IPS-18c (cell line): ENCODE measurements around the gene CH25H.
"Not testable (repeated sequence)": the region's sequence is repeated elsewhere in the genome, so short reads cannot be mapped to it uniquely, and the experiment has no call there.

Experiments
- H3K4me3 ChIP-seq: 2 replicates; pipeline ENCODE4 v1.7.0; 2013; ENCODE audit warnings: low read depth, mild to moderate bottlenecking, low read length, moderate library complexity; ENCODE audit not compliant: insufficient read depth
- H3K9me3 ChIP-seq: one replicate; pipeline ENCODE4 v1.6.1; 2013; ENCODE audit warnings: mild to moderate bottlenecking, low read length, moderate library complexity; ENCODE audit not compliant: control insufficient read depth, insufficient read depth

The CH25H gene

GRCh38 chr10:89209718-89210117 is 2.6 kb upstream of the CH25H start:
- H3K9me3 ChIP-seq: no peaks in the 10 kb centered on the region
- H3K4me3 ChIP-seq: no peak overlapping the region

- H3K4me3 ChIP-seq: peak overlapping the region; percentile 55
- no peaks in the 10 kb centered on the region for H3K9me3 ChIP-seq
These were observed 859 bp upstream of the CH25H start for GRCh38 chr10:89207801-89208551.

GRCh38 chr10:89206402-89207180 is 526 bp downstream of the CH25H start:
- Histone ChIP-seq H3K9me3 (no peaks in the 10 kb centered on the region), H3K4me3 (peak overlapping the region; percentile 55)

GRCh38 chr10:89204621-89205185 is 2.4 kb downstream of the CH25H start:
- Histone ChIP-seq H3K4me3 (no peak overlapping the region), H3K9me3 (no peaks in the 10 kb centered on the region)

- no peaks in the 10 kb centered on the region for H3K9me3 ChIP-seq
These were observed 3.9 kb downstream of the CH25H start for GRCh38 chr10:89203237-89203636.

GRCh38 chr10:89202033-89202425 is 5.1 kb downstream of the CH25H start:
- Histone ChIP-seq H3K9me3 (no peaks in the 10 kb centered on the region), H3K4me3 (no peak overlapping the region)

More at GRCh38 chr10:89203237-89203636, 3.9 kb downstream of the CH25H start:
- H3K4me3 ChIP-seq: no peak overlapping the region

- H3K9me3 ChIP-seq: no peaks in the 10 kb centered on the region
These were observed 5.6 kb downstream of the CH25H start for GRCh38 chr10:89201345-89202032.

GRCh38 chr10:89197473-89197872 is 9.6 kb downstream of the CH25H start:
- no peak overlapping the region for H3K4me3 ChIP-seq
- no peaks in the 10 kb centered on the region for H3K9me3 ChIP-seq

More at GRCh38 chr10:89201345-89202032, 5.6 kb downstream of the CH25H start:
- no peak overlapping the region for H3K4me3 ChIP-seq

- H3K4me3 ChIP-seq, H3K9me3 ChIP-seq: not testable (repeated sequence)
These were observed 15.8 kb downstream of the CH25H start for GRCh38 chr10:89191301-89191700.

GRCh38 chr10:89189211-89189734 is 17.8 kb downstream of the CH25H start:
- no peaks in the 10 kb centered on the region for H3K9me3 ChIP-seq
- no peak overlapping the region for H3K4me3 ChIP-seq

- no peaks in the 10 kb centered on the region for H3K9me3 ChIP-seq
- no peak overlapping the region for H3K4me3 ChIP-seq
These were observed 21.5 kb downstream of the CH25H start for GRCh38 chr10:89185658-89186057.

GRCh38 chr10:89184638-89185037 is 22.5 kb downstream of the CH25H start:
- Histone ChIP-seq H3K9me3 (no peaks in the 10 kb centered on the region), H3K4me3 (no peak overlapping the region)

GRCh38 chr10:89183571-89183970 is 23.5 kb downstream of the CH25H start:
- H3K9me3 ChIP-seq: no peaks in the 10 kb centered on the region
- no peak overlapping the region for H3K4me3 ChIP-seq

GRCh38 chr10:89182894-89183293 is 24.2 kb downstream of the CH25H start:
- Histone ChIP-seq H3K4me3 (no peak overlapping the region), H3K9me3 (no peaks in the 10 kb centered on the region)

GRCh38 chr10:89175816-89176215 is 31.3 kb downstream of the CH25H start:
- no peak overlapping the region for H3K4me3 ChIP-seq

GRCh38 chr10:89173075-89173474 is 34.0 kb downstream of the CH25H start:
- Histone ChIP-seq H3K9me3 (no peaks in the 10 kb centered on the region), H3K4me3 (no peak overlapping the region)

More at GRCh38 chr10:89175816-89176215, 31.3 kb downstream of the CH25H start:
- no peaks in the 10 kb centered on the region for H3K9me3 ChIP-seq

GRCh38 chr10:89171996-89172395 is 35.1 kb downstream of the CH25H start:
- Histone ChIP-seq H3K4me3 (no peak overlapping the region), H3K9me3 (no peaks in the 10 kb centered on the region)
